ENCODE data around the gene CD3E.

The CD3E gene

DNA sequence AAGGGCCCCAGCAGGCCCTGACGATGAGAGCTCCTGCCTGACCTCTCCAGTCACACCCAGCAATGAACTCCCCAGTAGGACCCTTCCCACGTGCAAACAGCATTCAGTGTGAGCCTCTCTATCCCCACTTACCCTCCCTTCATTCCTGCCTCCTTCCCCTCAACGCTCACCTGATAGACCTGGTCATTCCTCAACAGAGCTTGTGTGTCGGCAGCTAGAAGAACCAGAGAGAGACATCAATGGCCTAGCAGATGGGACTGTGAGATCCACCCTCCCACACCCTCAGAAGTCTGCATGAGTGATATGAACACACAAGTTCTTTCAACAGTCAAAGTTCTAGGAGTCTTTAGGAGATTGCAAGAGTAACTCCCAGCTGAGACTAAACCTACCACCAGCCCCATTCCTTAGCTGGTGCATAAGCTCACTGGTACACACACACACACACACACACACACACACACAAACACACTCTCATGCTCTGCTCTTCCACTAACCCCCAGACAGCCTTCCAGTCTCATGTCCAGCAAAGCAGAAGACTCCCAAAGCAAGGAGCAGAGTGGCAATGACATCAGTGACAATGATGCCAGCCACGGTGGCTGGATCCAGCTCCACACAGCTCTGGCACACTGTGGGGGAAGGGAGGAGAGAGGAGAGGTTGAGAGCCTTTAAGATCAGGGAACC is 34.9 kb downstream of the CD3E start:
- no peaks in the 10 kb centered on the region for H3K9me3 ChIP-seq (ENCODE audit: control insufficient read depth, insufficient read depth, low read length)
- H3K36me3 ChIP-seq (ENCODE audit: control insufficient read depth, insufficient read depth, low read length), result no peaks in the 10 kb centered on the region
- H3K9ac ChIP-seq (ENCODE audit: low read depth, low read length), result no peak overlapping the region
- no peak overlapping the region for H3K4me3 ChIP-seq (ENCODE audit: low read depth, low read length)
- peaks cover 4% of the 10 kb centered on the region for H3K27me3 ChIP-seq (ENCODE audit: control insufficient read depth, insufficient read depth, low read length)
- H3K4me1 ChIP-seq (ENCODE audit: control insufficient read depth, insufficient read depth, low read length), result peaks cover 5% of the 10 kb centered on the region

DNA sequence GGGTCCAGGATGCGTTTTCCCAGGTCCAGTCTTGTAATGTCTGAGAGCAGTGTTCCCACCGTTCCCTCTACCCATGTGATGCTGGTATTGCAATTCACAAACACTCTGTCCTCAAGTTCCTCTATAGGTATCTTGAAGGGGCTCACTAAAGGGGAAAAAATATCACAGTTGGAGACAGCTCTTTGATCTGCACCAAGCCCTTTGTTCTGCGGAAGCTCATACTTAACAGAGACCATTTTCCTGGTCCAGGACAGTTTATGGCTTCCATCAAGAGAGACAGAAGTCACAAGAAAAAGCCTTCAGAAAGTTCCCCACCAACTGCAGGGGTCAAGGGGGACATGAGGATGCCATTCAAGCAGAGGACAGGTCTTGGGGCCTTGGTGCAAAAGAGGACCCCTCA is 35.9 kb downstream of the CD3E start:
- no peaks in the 10 kb centered on the region for H3K9me3 ChIP-seq (ENCODE audit: control insufficient read depth, insufficient read depth, low read length)
- no peak overlapping the region for H3K4me3 ChIP-seq (ENCODE audit: low read depth, low read length)
- H3K9ac ChIP-seq (ENCODE audit: low read depth, low read length), result no peak overlapping the region
- H3K4me1 ChIP-seq (ENCODE audit: control insufficient read depth, insufficient read depth, low read length), result peaks cover 5% of the 10 kb centered on the region
- H3K27me3 ChIP-seq (ENCODE audit: control insufficient read depth, insufficient read depth, low read length), result peaks cover 4% of the 10 kb centered on the region
- H3K36me3 ChIP-seq (ENCODE audit: control insufficient read depth, insufficient read depth, low read length), result no peaks in the 10 kb centered on the region

DNA sequence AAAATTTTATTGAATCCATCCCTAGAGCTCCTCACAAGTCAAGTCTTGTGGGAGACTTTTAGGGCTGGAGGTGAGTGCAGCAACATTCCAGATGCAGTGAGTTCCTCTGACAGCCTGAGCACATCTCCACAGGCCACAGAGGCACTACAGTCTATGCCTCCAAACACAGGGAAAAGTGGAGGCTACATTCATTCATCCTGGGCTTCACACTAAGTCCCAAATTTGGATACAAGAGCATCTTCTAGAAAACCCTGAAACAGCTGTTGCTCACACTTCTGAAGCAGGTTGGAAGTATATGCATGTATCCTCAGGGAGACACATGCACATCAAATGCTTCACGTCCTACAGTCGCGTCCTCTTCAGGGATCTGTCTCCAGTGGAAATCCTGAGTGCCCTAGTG is 36.7 kb downstream of the CD3E start:
- Histone ChIP-seq H3K36me3 (ENCODE audit: control insufficient read depth, insufficient read depth, low read length) (no peaks in the 10 kb centered on the region), H3K27me3 (ENCODE audit: control insufficient read depth, insufficient read depth, low read length) (peaks cover 4% of the 10 kb centered on the region), H3K9me3 (ENCODE audit: control insufficient read depth, insufficient read depth, low read length) (no peaks in the 10 kb centered on the region), H3K4me1 (ENCODE audit: control insufficient read depth, insufficient read depth, low read length) (peaks cover 5% of the 10 kb centered on the region), H3K4me3 (ENCODE audit: low read depth, low read length) (no peak overlapping the region), H3K9ac (ENCODE audit: low read depth, low read length) (no peak overlapping the region)

DNA sequence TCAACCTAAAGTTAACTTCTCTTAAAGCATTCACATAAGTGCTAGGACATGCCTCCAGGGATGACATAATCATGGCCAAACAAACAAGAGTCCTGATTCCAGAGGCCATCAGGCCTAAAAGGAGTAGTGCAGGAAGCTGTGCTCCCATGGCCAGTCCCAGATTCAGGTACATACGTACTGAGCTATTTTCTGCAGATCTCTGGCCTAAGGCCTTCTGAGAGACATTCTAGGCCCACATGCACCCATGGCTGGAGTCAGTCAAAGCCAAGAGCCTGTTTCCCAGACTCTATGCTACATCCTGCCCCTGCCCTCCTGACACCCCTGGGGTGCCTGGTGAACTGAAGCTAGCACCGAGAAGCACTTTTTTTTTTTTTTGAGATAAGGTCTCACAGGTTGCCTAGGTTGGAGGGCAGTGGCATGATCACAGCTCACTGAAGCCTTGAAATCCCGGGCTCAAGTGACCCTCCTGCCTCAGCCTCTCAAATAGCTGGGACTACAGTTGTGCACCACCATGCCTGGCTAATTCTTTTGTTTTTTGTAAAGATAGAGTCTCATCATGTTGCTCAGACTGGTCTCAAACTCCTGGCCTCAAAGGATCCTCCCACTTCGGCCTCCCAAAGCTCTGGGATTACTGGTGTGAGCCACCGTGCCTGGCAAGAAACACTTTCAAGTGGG is 37.4 kb downstream of the CD3E start:
- Histone ChIP-seq H3K4me3 (ENCODE audit: low read depth, low read length) (no peak overlapping the region), H3K9ac (ENCODE audit: low read depth, low read length) (no peak overlapping the region), H3K27me3 (ENCODE audit: control insufficient read depth, insufficient read depth, low read length) (peaks cover 4% of the 10 kb centered on the region), H3K9me3 (ENCODE audit: control insufficient read depth, insufficient read depth, low read length) (no peaks in the 10 kb centered on the region), H3K4me1 (ENCODE audit: control insufficient read depth, insufficient read depth, low read length) (peaks cover 5% of the 10 kb centered on the region), H3K36me3 (ENCODE audit: control insufficient read depth, insufficient read depth, low read length) (no peaks in the 10 kb centered on the region)

DNA sequence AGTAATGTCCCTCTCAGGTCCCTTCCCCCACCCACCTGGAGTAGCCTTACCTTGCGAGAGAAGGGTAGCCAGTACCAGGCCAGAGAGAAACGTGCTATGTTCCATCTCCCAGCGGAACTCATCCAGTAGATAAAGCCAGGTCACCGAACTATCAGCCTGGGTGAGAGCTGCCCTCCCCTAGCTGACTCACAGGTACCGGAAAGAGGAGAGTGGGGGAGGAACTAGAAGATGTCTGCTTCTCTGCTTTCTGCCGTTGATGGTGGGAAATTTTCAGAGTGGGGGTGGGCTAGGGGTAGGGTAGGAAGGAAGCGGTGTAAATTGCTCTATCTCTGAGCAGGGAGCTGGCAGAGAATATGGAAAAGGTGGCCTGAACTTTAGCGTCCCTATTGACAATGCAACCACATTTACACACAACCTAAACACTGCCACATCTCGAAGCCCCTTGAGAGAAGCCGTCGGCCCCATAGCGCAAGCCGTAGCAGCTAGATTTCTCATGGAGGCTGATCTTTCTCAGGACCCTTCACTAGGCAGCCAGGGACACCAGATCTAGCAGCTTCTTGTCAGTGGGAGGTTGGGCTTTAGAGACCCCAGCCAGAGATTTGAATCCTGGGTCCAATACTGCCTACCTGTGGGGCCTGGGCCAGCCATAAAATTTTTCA is 38.1 kb downstream of the CD3E start, which contains the start of gene CD3D:
Gene CD3D, minus strand, starts transcription at position 203 of the 659 bp plus-strand sequence. Its CDS starts 98 bp downstream, at position 105.
- H3K4me1 ChIP-seq (ENCODE audit: control insufficient read depth, insufficient read depth, low read length), result peaks cover 5% of the 10 kb centered on the region
- no peak within 1 kb of the TSS for H3K9ac ChIP-seq (ENCODE audit: low read depth, low read length)
- H3K27me3 ChIP-seq (ENCODE audit: control insufficient read depth, insufficient read depth, low read length), result peaks cover 4% of the 10 kb centered on the region
- no peaks in the 10 kb centered on the region for H3K36me3 ChIP-seq (ENCODE audit: control insufficient read depth, insufficient read depth, low read length)
- H3K9me3 ChIP-seq (ENCODE audit: control insufficient read depth, insufficient read depth, low read length), result no peaks in the 10 kb centered on the region
- no peak within 1 kb of the TSS for H3K4me3 ChIP-seq (ENCODE audit: low read depth, low read length)

GRCh38 chr11:118343248-118343647 is 38.7 kb downstream of the CD3E start:
- H3K9me3 ChIP-seq (ENCODE audit: control insufficient read depth, insufficient read depth, low read length), result no peaks in the 10 kb centered on the region
- H3K27me3 ChIP-seq (ENCODE audit: control insufficient read depth, insufficient read depth, low read length), result peaks cover 4% of the 10 kb centered on the region
- peaks cover 5% of the 10 kb centered on the region for H3K4me1 ChIP-seq (ENCODE audit: control insufficient read depth, insufficient read depth, low read length)
- H3K36me3 ChIP-seq (ENCODE audit: control insufficient read depth, insufficient read depth, low read length), result no peaks in the 10 kb centered on the region
- no peak overlapping the region for H3K9ac ChIP-seq (ENCODE audit: low read depth, low read length)
- H3K4me3 ChIP-seq (ENCODE audit: low read depth, low read length), result no peak overlapping the region

DNA sequence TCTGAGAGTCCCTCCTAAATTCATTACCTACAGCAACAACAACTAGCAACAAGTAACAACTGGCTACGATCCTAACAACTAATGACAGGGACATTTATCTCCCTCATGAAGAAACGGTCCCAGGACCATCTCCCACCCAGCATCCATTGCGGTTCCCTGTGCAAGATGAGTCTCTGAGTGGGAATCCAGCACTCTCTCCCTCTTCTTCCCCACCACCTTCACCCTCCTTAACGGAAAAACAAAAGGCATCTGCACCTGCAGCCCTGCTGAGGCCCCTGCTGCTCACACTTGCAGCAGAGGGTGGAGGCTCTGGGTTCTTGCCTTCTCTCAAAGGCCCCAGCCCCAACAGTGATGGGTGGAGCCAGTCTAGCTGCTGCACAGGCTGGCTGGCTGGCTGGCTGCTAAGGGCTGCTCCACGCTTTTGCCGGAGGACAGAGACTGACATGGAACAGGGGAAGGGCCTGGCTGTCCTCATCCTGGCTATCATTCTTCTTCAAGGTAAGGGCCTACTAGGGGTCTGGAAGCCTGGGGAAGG is 39.5 kb downstream of the CD3E start, which contains the start of gene CD3G:
Gene CD3G, plus strand, starts transcription at position 364 of the 535 bp plus-strand sequence. Its CDS starts 80 bp downstream, at position 444.
- Histone ChIP-seq H3K27me3 (ENCODE audit: control insufficient read depth, insufficient read depth, low read length) (peaks cover 4% of the 10 kb centered on the region), H3K36me3 (ENCODE audit: control insufficient read depth, insufficient read depth, low read length) (no peaks in the 10 kb centered on the region), H3K4me3 (ENCODE audit: low read depth, low read length) (no peak within 1 kb of the TSS), H3K4me1 (ENCODE audit: control insufficient read depth, insufficient read depth, low read length) (peaks cover 10% of the 10 kb centered on the region), H3K9ac (ENCODE audit: low read depth, low read length) (no peak within 1 kb of the TSS), H3K9me3 (ENCODE audit: control insufficient read depth, insufficient read depth, low read length) (no peaks in the 10 kb centered on the region)

DNA sequence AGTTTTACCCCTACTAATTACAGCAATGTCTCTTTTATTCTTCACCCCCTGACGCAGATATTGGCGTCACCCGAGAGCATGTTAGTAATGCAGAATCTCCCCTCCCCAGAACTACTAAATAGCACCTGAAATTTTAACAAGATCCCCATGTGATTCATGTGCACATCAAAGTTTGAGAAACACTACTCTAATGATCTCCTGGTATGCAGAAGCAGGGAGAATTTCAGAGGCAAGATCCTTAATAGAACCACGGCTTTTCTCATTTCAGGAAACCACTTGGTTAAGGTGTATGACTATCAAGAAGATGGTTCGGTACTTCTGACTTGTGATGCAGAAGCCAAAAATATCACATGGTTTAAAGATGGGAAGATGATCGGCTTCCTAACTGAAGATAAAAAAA is 44.9 kb downstream of the CD3E start:
- no peak overlapping the region for H3K9ac ChIP-seq (ENCODE audit: low read depth, low read length)
- peaks cover 8% of the 10 kb centered on the region for H3K4me1 ChIP-seq (ENCODE audit: control insufficient read depth, insufficient read depth, low read length)
- H3K4me3 ChIP-seq (ENCODE audit: low read depth, low read length), result no peak overlapping the region
- H3K36me3 ChIP-seq (ENCODE audit: control insufficient read depth, insufficient read depth, low read length), result no peaks in the 10 kb centered on the region
- H3K27me3 ChIP-seq (ENCODE audit: control insufficient read depth, insufficient read depth, low read length), result no peaks in the 10 kb centered on the region
- no peaks in the 10 kb centered on the region for H3K9me3 ChIP-seq (ENCODE audit: control insufficient read depth, insufficient read depth, low read length)

- no peak overlapping the region for H3K4me3 ChIP-seq (ENCODE audit: low read depth, low read length)
- H3K36me3 ChIP-seq (ENCODE audit: control insufficient read depth, insufficient read depth, low read length), result no peaks in the 10 kb centered on the region
- H3K27me3 ChIP-seq (ENCODE audit: control insufficient read depth, insufficient read depth, low read length), result no peaks in the 10 kb centered on the region
- H3K9ac ChIP-seq (ENCODE audit: low read depth, low read length), result no peak overlapping the region
- H3K4me1 ChIP-seq (ENCODE audit: control insufficient read depth, insufficient read depth, low read length), result peaks cover 8% of the 10 kb centered on the region
- H3K9me3 ChIP-seq (ENCODE audit: control insufficient read depth, insufficient read depth, low read length), result no peaks in the 10 kb centered on the region
These were observed 48.7 kb downstream of the CD3E start for GRCh38 chr11:118353084-118353710.

DNA sequence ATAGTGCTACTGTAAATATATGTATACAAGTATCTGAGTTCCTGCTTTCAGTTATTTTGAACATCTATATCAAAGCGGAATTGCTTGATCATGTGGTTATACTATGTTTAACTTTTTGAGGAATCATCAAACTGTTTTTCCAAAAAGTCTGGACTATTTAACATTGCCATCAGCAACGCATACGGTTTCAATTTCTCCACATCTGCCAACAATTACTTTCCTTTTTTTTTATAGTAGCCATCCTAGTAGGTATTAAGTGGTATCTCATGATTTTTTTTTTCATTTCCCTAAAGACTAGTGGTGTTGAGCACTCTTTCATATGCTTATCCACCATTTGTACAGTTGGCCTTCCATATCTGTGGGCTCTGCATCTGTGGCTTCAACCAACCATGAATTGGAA is 53.5 kb downstream of the CD3E start:
- peaks cover 5% of the 10 kb centered on the region for H3K4me1 ChIP-seq (ENCODE audit: control insufficient read depth, insufficient read depth, low read length)
- no peaks in the 10 kb centered on the region for H3K27me3 ChIP-seq (ENCODE audit: control insufficient read depth, insufficient read depth, low read length)
- no peak overlapping the region for H3K9ac ChIP-seq (ENCODE audit: low read depth, low read length)
- H3K9me3 ChIP-seq (ENCODE audit: control insufficient read depth, insufficient read depth, low read length), result no peaks in the 10 kb centered on the region
- no peaks in the 10 kb centered on the region for H3K36me3 ChIP-seq (ENCODE audit: control insufficient read depth, insufficient read depth, low read length)
- H3K4me3 ChIP-seq (ENCODE audit: low read depth, low read length), result no peak overlapping the region

- H3K4me3 ChIP-seq (ENCODE audit: low read depth, low read length), result peak within 1 kb of the TSS; percentile 99
- H3K27me3 ChIP-seq (ENCODE audit: control insufficient read depth, insufficient read depth, low read length), result no peaks in the 10 kb centered on the region
- no peaks in the 10 kb centered on the region for H3K9me3 ChIP-seq (ENCODE audit: control insufficient read depth, insufficient read depth, low read length)
- H3K4me1 ChIP-seq (ENCODE audit: control insufficient read depth, insufficient read depth, low read length), result peaks cover 5% of the 10 kb centered on the region
- peak within 1 kb of the TSS; percentile 91 for H3K9ac ChIP-seq (ENCODE audit: low read depth, low read length)
- no peaks in the 10 kb centered on the region for H3K36me3 ChIP-seq (ENCODE audit: control insufficient read depth, insufficient read depth, low read length)
These were observed 54.9 kb downstream of the CD3E start, which contains the start of gene UBE4A for GRCh38 chr11:118359295-118359958. TSS of gene UBE4A (plus strand) at chr11:118359600. CDS start at chr11:118365081, 5,481 bp downstream.

Data from iPS-15b (cell line).